Measurements from ENCODE around the gene KCNK3. TPM values are rescaled to one million over a fixed set of nuclear protein-coding genes. Genes with fewer than 3 reads are reported as not detected.

Gene KCNK3
- total and polyA plus RNA-seq, 9 donors = 0.76 to 78.2 (median 2.1) TPM

DNA sequence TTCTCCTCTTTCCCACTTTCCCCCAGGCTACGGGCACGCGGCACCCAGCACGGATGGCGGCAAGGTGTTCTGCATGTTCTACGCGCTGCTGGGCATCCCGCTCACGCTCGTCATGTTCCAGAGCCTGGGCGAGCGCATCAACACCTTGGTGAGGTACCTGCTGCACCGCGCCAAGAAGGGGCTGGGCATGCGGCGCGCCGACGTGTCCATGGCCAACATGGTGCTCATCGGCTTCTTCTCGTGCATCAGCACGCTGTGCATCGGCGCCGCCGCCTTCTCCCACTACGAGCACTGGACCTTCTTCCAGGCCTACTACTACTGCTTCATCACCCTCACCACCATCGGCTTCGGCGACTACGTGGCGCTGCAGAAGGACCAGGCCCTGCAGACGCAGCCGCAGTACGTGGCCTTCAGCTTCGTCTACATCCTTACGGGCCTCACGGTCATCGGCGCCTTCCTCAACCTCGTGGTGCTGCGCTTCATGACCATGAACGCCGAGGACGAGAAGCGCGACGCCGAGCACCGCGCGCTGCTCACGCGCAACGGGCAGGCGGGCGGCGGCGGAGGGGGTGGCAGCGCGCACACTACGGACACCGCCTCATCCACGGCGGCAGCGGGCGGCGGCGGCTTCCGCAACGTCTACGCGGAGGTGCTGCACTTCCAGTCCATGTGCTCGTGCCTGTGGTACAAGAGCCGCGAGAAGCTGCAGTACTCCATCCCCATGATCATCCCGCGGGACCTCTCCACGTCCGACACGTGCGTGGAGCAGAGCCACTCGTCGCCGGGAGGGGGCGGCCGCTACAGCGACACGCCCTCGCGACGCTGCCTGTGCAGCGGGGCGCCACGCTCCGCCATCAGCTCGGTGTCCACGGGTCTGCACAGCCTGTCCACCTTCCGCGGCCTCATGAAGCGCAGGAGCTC is 35.4 kb downstream of the KCNK3 start:
- Histone ChIP-seq H3K27ac (no peak overlapping the region), H3K27me3 (no peaks in the 10 kb centered on the region), H3K36me3 (no peaks in the 10 kb centered on the region), H3K4me3 (no peak overlapping the region), H3K9me3 (no peaks in the 10 kb centered on the region), H3K4me1 (ENCODE audit: insufficient read depth) (peaks cover 24% of the 10 kb centered on the region)
- DNase-seq = peak in 4 of 5 donors; percentile 21 to 59 (median 32)
- intact Hi-C loops (cut with DNase I) = no loop called here
- 55 to 77% (median 74%) methylated on average over 87 to 101 of the region's 101 CpGs for WGBS, 3 donors
- no peak for TF ChIP-seq EP300 (IDR thresholded peaks at IDR 0.05)
- TF ChIP-seq, protein P1, sequence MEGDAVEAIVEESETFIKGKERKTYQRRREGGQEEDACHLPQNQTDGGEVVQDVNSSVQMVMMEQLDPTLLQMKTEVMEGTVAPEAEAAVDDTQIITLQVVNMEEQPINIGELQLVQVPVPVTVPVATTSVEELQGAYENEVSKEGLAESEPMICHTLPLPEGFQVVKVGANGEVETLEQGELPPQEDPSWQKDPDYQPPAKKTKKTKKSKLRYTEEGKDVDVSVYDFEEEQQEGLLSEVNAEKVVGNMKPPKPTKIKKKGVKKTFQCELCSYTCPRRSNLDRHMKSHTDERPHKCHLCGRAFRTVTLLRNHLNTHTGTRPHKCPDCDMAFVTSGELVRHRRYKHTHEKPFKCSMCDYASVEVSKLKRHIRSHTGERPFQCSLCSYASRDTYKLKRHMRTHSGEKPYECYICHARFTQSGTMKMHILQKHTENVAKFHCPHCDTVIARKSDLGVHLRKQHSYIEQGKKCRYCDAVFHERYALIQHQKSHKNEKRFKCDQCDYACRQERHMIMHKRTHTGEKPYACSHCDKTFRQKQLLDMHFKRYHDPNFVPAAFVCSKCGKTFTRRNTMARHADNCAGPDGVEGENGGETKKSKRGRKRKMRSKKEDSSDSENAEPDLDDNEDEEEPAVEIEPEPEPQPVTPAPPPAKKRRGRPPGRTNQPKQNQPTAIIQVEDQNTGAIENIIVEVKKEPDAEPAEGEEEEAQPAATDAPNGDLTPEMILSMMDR (IDR thresholded peaks at IDR 0.05) = peak in 2 of 3 donors; percentile 16 to 23

- no peak overlapping the region for H3K4me3 ChIP-seq
- intact Hi-C loops (cut with DNase I) = no loop called here
- H3K9me3 ChIP-seq = no peaks in the 10 kb centered on the region
- DNase-seq = no peak
- no peaks in the 10 kb centered on the region for H3K36me3 ChIP-seq
- no peak overlapping the region for H3K27ac ChIP-seq
- H3K4me1 ChIP-seq (ENCODE audit: insufficient read depth) = peaks cover 11% of the 10 kb centered on the region
- WGBS, 3 donors = 91 to 100% (median 92%) methylated on average over 2 of the region's 2 CpGs
- TF ChIP-seq POLR2A (IDR thresholded peaks at IDR 0.05) = no peak
- TF ChIP-seq, protein P1 (IDR thresholded peaks at IDR 0.05) = no peak
- TF ChIP-seq EP300 (IDR thresholded peaks at IDR 0.05) = no peak
- no peaks in the 10 kb centered on the region for H3K27me3 ChIP-seq
Observed at GRCh38 chr2:26729311-26729710, 36.8 kb downstream of the KCNK3 start.

DNA sequence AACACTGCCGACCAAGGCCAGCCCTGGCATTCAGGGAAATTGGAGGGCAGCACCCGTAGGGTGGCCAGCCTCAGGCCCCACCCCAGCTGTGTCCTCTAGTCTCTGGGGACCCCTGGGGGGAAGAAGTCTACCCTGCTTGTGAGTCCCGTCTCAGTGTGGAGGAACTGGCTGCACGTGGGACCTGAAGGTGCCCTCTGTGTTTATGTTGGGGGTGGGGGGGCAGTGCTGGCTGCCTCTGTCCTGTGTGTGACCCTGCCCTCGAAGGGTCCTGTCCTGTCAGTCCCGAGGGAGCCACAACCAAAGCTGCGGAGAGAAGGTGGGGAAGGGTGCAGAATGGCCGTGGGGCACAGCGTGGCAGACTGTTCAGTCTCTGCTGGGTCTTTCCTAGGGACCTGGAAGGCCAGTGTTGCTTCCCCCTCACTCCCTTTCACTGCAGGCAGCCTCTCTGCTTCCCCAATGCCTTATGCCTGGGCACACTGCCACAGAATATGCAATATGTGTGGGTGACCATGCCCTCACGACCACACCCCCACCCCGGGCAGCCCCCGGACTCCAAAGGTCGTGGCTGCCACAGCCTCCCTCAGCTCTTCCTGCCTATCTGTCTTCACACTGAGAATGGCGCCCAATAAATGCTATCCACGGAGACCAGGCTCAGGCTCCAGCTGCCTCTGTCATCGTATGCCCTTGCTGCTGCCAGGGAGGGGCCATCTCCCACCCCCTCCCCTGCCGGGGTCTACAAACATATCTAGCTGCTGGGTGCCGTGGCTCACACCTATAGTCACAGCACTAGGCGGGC is 38.2 kb downstream of the KCNK3 start:
- intact Hi-C loops (cut with DNase I) = no loop called here
- Histone ChIP-seq H3K4me3 (no peak overlapping the region), H3K36me3 (no peaks in the 10 kb centered on the region), H3K27ac (no peak overlapping the region), H3K4me1 (ENCODE audit: insufficient read depth) (no peaks in the 10 kb centered on the region), H3K27me3 (no peaks in the 10 kb centered on the region), H3K9me3 (no peaks in the 10 kb centered on the region)
- DNase-seq = no peak
- 66 to 73% (median 69%) methylated on average over 19 of the region's 19 CpGs for WGBS, 3 donors
- TF ChIP-seq, protein P1 (IDR thresholded peaks at IDR 0.05) = no peak

DNA sequence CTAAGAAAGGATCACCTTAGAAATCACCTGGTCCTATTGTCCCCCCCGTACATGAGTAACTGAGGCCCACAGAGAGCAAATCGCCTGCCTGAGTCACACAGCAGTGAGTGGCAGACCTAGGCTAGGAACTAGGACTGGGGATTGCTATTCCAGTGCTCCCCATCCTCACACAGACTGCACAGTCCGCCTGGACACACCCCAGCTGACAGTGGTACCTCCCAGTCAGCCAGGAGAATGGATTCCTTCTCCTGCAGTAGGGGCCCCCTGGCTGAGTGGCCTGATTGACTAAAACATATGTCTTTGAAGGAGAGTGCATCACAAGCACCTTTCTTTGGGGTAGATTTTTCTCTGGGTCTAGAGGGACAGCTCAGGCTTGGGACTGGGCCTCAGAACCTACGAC is 39.2 kb downstream of the KCNK3 start:
- intact Hi-C loops (cut with DNase I) = no loop called here
- TF ChIP-seq POLR2A (IDR thresholded peaks at IDR 0.05) (no peak), EP300 (IDR thresholded peaks at IDR 0.05) (no peak)
- TF ChIP-seq, protein P1 (IDR thresholded peaks at IDR 0.05) = no peak
- no peak for DNase-seq

More for the DNA sequence above, 39.2 kb downstream of the KCNK3 start:
- H3K4me3 ChIP-seq = no peak overlapping the region
- H3K27me3 ChIP-seq = no peaks in the 10 kb centered on the region
- H3K9me3 ChIP-seq = no peaks in the 10 kb centered on the region
- H3K4me1 ChIP-seq (ENCODE audit: insufficient read depth) = peaks cover 4% of the 10 kb centered on the region
- H3K27ac ChIP-seq = no peak overlapping the region
- WGBS, 3 donors = 85 to 89% (median 86%) methylated on average over 4 of the region's 4 CpGs
- no peaks in the 10 kb centered on the region for H3K36me3 ChIP-seq

All from ovary (tissue), 9 donors.